GM23338 (cell line): ENCODE data around the gene SHISAL2B. TPM values are rescaled to one million over a fixed set of nuclear protein-coding genes. Genes with fewer than 3 reads are reported as not detected.
A peak's percentile ranks its signal among the peaks of the same experiment; 100 is the strongest.

Source experiments
- ATAC-seq: fragments of 200-7000 bp; cut with Tn5 transposase; 3 replicates; pipeline ENCODE4 v1.9.1; 2020
- DNase-seq: peaks from one replicate; pipeline ENCODE4 v3.0.0-alpha.2; 2015; ENCODE audit warnings: low spot score
- H2AFZ ChIP-seq: fragments of 200-600 bp; sonication (generic); 2 replicates; pipeline ENCODE4 v1.8.0; 2016; ENCODE audit warnings: antibody characterized with exemption, mild to moderate bottlenecking, moderate library complexity
- H3F3A ChIP-seq: fragments of 200-600 bp; sonication (generic); replicated peaks from 2 replicates; pipeline ENCODE4 v1.8.0; 2017; ENCODE audit warnings: antibody characterized with exemption, mixed run types, low read depth
- H3K27ac ChIP-seq: fragments of 200-600 bp; sonication (generic); 2 replicates; pipeline ENCODE4 v1.6.1; 2016; ENCODE audit warnings: low read depth
- H3K27me3 ChIP-seq: fragments of 200-600 bp; sonication (generic); 2 replicates; pipeline ENCODE4 v1.8.0; 2016; ENCODE audit warnings: mild to moderate bottlenecking, mixed run types, moderate library complexity; ENCODE audit not compliant: insufficient read depth
- H3K36me3 ChIP-seq: fragments of 200-600 bp; sonication (generic); 2 replicates; pipeline ENCODE4 v1.8.0; 2016; ENCODE audit warnings: mild to moderate bottlenecking; ENCODE audit not compliant: insufficient read depth
- H3K4me1 ChIP-seq: fragments of 200-600 bp; sonication (generic); 2 replicates; pipeline ENCODE4 v1.8.0; 2016; ENCODE audit warnings: mild to moderate bottlenecking, moderate library complexity; ENCODE audit not compliant: insufficient read depth
- H3K4me2 ChIP-seq: fragments of 200-600 bp; sonication (generic); 2 replicates; pipeline ENCODE4 v1.7.1; 2017; ENCODE audit warnings: mixed run types
- H3K4me3 ChIP-seq: fragments of 200-600 bp; sonication (generic); 2 replicates; pipeline ENCODE4 v1.6.1; 2016; ENCODE audit warnings: mixed run types
- H3K79me2 ChIP-seq: fragments of 200-600 bp; sonication (generic); replicated peaks from 2 replicates; pipeline ENCODE4 v1.8.0; 2017; ENCODE audit warnings: mild to moderate bottlenecking; ENCODE audit not compliant: insufficient read depth
- H3K9me2 ChIP-seq: fragments of 200-600 bp; sonication (generic); 2 replicates; pipeline ENCODE4 v1.8.0; 2017; ENCODE audit not compliant: insufficient read depth
- H4K20me1 ChIP-seq: fragments of 200-600 bp; sonication (generic); replicated peaks from 2 replicates; pipeline ENCODE4 v1.8.0; 2017; ENCODE audit warnings: mild to moderate bottlenecking; ENCODE audit not compliant: insufficient read depth
- H3K27ac Mint-ChIP-seq: 2 replicates; pipeline ENCODE4 v1.8.0; 2020; ENCODE audit warnings: inconsistent platforms, mild to moderate bottlenecking, moderate library complexity, mixed read lengths
- H3K27me3 Mint-ChIP-seq: 3 replicates; pipeline ENCODE4 v1.8.0; 2022; ENCODE audit warnings: low read depth, mild to moderate bottlenecking, moderate library complexity, mixed read lengths, inconsistent platforms; ENCODE audit not compliant: insufficient read depth, poor library complexity
- H3K36me3 Mint-ChIP-seq: 3 replicates; pipeline ENCODE4 v1.8.0; 2021; ENCODE audit warnings: low read depth, mild to moderate bottlenecking, inconsistent platforms, moderate library complexity, mixed read lengths
- H3K4me1 Mint-ChIP-seq: 3 replicates; pipeline ENCODE4 v1.8.0; 2020; ENCODE audit warnings: mild to moderate bottlenecking, inconsistent platforms, mixed read lengths
- H3K4me3 Mint-ChIP-seq: 3 replicates; pipeline ENCODE4 v1.8.0; 2021; ENCODE audit warnings: moderate library complexity, mild to moderate bottlenecking, inconsistent platforms, mixed read lengths
- H3K9me3 Mint-ChIP-seq: 3 replicates; pipeline ENCODE4 v1.8.0; 2020; ENCODE audit warnings: moderate library complexity, mild to moderate bottlenecking, inconsistent platforms, mixed read lengths
- CREB1 ChIP-seq: fragments of 250-450 bp; sonication (Bioruptor Pico); IDR thresholded peaks from 2 replicates; pipeline ENCODE4 v1.5.0; 2020; ENCODE audit warnings: low read depth, mild to moderate bottlenecking, moderate library complexity
- EZH2 ChIP-seq: fragments of 200-600 bp; sonication (generic); IDR thresholded peaks from one replicate; pipeline ENCODE4 v1.8.0; 2017; ENCODE audit warnings: antibody characterized with exemption, mild to moderate bottlenecking, low read depth; ENCODE audit not compliant: unreplicated experiment
- EZH2phosphoT487 ChIP-seq: fragments of 200-600 bp; sonication (generic); IDR thresholded peaks from one replicate; pipeline ENCODE4 v1.8.1; 2018; ENCODE audit warnings: antibody characterized with exemption; ENCODE audit not compliant: unreplicated experiment
- JUNB ChIP-seq: IDR thresholded peaks from one replicate; pipeline ENCODE4 v1.6.1; 2016; ENCODE audit warnings: antibody characterized with exemption; ENCODE audit not compliant: unreplicated experiment
- NANOG ChIP-seq: IDR thresholded peaks from 2 replicates; pipeline ENCODE4 v1.6.1; 2016; ENCODE audit warnings: antibody characterized with exemption, borderline replicate concordance
- ZNF114 ChIP-seq: fragments of 250-450 bp; sonication (Bioruptor Pico); IDR thresholded peaks from 2 replicates; pipeline ENCODE4 v1.5.0; 2020; ENCODE audit warnings: mild to moderate bottlenecking, moderate library complexity
- ZNF331 ChIP-seq: fragments of 250-450 bp; sonication (Bioruptor Pico); IDR thresholded peaks from 2 replicates; pipeline ENCODE4 v1.5.0; 2020; ENCODE audit warnings: low read depth, mild to moderate bottlenecking, moderate library complexity
- polyA plus RNA-seq: library from polyadenylated mRNA; unstranded; fragments of >200 nt; fragmentation: Nextera tagmentation; extraction: Ambion mirVana; gene quantifications from 2 replicates; pipeline ENCODE4 v1.2.1, GENCODE V29; 2016
- total RNA-seq: library from RNA; depleted of rRNA; stranded (reverse); fragments of >200 nt; shearing (Covaris generic); gene quantifications from 2 replicates; pipeline ENCODE4 v1.2.3, GENCODE V29; 2014
- TF ChIP-seq, protein P1 (sequence below): IDR thresholded peaks from 2 replicates; pipeline ENCODE4 v1.6.1; 2016; ENCODE audit warnings: antibody characterized with exemption
- TF ChIP-seq, protein P2 (sequence below), 2 experiments: fragments of 200-600 bp in 1 of 2; sonication (generic) in 1 of 2; conservative IDR thresholded peaks; 2 replicates each; pipeline versions ENCODE4 v1.5.1 to v1.6.1; 2016 to 2017; ENCODE audit warnings: antibody characterized with exemption in 2 of 2, low read depth in 2 of 2, mild to moderate bottlenecking in 2 of 2, moderate library complexity in 1 of 2
- TF ChIP-seq, protein P3 (sequence below): IDR thresholded peaks from one replicate; pipeline ENCODE4 v1.6.1; 2018; ENCODE audit warnings: antibody characterized with exemption; ENCODE audit not compliant: unreplicated experiment
- TF ChIP-seq, protein P4 (sequence below): fragments of 250-450 bp; sonication (Bioruptor Pico); IDR thresholded peaks from 2 replicates; pipeline ENCODE4 v1.5.0; 2020; ENCODE audit warnings: mild to moderate bottlenecking, moderate library complexity

The SHISAL2B gene
- total and polyA plus RNA-seq, 2 experiments from 2014 or later, result 12.3 to 21.1 TPM

DNA sequence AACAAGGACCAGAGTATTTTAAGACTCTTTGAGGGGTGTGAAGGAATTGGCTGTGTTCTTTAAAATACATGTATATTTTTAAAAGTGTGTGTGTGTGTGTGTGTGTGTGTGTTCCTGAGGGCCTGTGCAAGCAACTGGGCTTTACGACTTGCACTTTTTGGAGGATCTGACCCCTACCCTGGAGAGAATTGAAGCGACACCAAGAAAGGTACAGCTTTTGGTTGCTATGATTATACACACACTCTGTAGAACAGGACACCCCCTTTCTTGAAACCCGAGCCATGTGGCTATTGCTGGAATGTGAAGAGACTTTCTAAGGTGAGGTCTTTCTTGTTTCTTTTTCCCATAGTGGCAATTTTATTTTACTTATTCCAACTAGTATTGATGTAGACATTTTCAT lies 988 bp downstream of the SHISAL2B start:
- H3K9me3 Mint-ChIP-seq, result peaks cover 16% of the 10 kb centered on the region
- Histone ChIP-seq H3F3A (no peaks in the 10 kb centered on the region), H3K4me1 (peaks cover 24% of the 10 kb centered on the region), H3K9me2 (no peaks in the 10 kb centered on the region), H2AFZ (peak overlapping the region; percentile 96), H3K36me3 (no peaks in the 10 kb centered on the region; the same call in 1 of the 2 replicates), H4K20me1 (no peaks in the 10 kb centered on the region), H3K4me2 (peak overlapping the region; percentile 86), H3K27ac (peak overlapping the region; percentile 75; the same call in 1 of the 2 replicates), H3K27me3 (peaks cover 24% of the 10 kb centered on the region), H3K4me3 (peak overlapping the region; percentile 59), H3K79me2 (no peaks in the 10 kb centered on the region)
- no peak for TF ChIP-seq EZH2
- TF ChIP-seq, protein P1, sequence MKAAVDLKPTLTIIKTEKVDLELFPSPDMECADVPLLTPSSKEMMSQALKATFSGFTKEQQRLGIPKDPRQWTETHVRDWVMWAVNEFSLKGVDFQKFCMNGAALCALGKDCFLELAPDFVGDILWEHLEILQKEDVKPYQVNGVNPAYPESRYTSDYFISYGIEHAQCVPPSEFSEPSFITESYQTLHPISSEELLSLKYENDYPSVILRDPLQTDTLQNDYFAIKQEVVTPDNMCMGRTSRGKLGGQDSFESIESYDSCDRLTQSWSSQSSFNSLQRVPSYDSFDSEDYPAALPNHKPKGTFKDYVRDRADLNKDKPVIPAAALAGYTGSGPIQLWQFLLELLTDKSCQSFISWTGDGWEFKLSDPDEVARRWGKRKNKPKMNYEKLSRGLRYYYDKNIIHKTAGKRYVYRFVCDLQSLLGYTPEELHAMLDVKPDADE, result no peak
- TF ChIP-seq, protein P2, sequence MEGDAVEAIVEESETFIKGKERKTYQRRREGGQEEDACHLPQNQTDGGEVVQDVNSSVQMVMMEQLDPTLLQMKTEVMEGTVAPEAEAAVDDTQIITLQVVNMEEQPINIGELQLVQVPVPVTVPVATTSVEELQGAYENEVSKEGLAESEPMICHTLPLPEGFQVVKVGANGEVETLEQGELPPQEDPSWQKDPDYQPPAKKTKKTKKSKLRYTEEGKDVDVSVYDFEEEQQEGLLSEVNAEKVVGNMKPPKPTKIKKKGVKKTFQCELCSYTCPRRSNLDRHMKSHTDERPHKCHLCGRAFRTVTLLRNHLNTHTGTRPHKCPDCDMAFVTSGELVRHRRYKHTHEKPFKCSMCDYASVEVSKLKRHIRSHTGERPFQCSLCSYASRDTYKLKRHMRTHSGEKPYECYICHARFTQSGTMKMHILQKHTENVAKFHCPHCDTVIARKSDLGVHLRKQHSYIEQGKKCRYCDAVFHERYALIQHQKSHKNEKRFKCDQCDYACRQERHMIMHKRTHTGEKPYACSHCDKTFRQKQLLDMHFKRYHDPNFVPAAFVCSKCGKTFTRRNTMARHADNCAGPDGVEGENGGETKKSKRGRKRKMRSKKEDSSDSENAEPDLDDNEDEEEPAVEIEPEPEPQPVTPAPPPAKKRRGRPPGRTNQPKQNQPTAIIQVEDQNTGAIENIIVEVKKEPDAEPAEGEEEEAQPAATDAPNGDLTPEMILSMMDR (conservative IDR thresholded peaks at IDR 0.05; ENCODE audit: low read depth in 2 of 2), result no peak
- no peak for TF ChIP-seq EZH2phosphoT487
- no peak for TF ChIP-seq CREB1
- TF ChIP-seq ZNF114 (CRISPR knock-in tag), result no peak
- no peak for TF ChIP-seq JUNB
- TF ChIP-seq ZNF331 (CRISPR knock-in tag), result no peak
- TF ChIP-seq, protein P3, sequence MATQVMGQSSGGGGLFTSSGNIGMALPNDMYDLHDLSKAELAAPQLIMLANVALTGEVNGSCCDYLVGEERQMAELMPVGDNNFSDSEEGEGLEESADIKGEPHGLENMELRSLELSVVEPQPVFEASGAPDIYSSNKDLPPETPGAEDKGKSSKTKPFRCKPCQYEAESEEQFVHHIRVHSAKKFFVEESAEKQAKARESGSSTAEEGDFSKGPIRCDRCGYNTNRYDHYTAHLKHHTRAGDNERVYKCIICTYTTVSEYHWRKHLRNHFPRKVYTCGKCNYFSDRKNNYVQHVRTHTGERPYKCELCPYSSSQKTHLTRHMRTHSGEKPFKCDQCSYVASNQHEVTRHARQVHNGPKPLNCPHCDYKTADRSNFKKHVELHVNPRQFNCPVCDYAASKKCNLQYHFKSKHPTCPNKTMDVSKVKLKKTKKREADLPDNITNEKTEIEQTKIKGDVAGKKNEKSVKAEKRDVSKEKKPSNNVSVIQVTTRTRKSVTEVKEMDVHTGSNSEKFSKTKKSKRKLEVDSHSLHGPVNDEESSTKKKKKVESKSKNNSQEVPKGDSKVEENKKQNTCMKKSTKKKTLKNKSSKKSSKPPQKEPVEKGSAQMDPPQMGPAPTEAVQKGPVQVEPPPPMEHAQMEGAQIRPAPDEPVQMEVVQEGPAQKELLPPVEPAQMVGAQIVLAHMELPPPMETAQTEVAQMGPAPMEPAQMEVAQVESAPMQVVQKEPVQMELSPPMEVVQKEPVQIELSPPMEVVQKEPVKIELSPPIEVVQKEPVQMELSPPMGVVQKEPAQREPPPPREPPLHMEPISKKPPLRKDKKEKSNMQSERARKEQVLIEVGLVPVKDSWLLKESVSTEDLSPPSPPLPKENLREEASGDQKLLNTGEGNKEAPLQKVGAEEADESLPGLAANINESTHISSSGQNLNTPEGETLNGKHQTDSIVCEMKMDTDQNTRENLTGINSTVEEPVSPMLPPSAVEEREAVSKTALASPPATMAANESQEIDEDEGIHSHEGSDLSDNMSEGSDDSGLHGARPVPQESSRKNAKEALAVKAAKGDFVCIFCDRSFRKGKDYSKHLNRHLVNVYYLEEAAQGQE, result no peak
- TF ChIP-seq, protein P4, sequence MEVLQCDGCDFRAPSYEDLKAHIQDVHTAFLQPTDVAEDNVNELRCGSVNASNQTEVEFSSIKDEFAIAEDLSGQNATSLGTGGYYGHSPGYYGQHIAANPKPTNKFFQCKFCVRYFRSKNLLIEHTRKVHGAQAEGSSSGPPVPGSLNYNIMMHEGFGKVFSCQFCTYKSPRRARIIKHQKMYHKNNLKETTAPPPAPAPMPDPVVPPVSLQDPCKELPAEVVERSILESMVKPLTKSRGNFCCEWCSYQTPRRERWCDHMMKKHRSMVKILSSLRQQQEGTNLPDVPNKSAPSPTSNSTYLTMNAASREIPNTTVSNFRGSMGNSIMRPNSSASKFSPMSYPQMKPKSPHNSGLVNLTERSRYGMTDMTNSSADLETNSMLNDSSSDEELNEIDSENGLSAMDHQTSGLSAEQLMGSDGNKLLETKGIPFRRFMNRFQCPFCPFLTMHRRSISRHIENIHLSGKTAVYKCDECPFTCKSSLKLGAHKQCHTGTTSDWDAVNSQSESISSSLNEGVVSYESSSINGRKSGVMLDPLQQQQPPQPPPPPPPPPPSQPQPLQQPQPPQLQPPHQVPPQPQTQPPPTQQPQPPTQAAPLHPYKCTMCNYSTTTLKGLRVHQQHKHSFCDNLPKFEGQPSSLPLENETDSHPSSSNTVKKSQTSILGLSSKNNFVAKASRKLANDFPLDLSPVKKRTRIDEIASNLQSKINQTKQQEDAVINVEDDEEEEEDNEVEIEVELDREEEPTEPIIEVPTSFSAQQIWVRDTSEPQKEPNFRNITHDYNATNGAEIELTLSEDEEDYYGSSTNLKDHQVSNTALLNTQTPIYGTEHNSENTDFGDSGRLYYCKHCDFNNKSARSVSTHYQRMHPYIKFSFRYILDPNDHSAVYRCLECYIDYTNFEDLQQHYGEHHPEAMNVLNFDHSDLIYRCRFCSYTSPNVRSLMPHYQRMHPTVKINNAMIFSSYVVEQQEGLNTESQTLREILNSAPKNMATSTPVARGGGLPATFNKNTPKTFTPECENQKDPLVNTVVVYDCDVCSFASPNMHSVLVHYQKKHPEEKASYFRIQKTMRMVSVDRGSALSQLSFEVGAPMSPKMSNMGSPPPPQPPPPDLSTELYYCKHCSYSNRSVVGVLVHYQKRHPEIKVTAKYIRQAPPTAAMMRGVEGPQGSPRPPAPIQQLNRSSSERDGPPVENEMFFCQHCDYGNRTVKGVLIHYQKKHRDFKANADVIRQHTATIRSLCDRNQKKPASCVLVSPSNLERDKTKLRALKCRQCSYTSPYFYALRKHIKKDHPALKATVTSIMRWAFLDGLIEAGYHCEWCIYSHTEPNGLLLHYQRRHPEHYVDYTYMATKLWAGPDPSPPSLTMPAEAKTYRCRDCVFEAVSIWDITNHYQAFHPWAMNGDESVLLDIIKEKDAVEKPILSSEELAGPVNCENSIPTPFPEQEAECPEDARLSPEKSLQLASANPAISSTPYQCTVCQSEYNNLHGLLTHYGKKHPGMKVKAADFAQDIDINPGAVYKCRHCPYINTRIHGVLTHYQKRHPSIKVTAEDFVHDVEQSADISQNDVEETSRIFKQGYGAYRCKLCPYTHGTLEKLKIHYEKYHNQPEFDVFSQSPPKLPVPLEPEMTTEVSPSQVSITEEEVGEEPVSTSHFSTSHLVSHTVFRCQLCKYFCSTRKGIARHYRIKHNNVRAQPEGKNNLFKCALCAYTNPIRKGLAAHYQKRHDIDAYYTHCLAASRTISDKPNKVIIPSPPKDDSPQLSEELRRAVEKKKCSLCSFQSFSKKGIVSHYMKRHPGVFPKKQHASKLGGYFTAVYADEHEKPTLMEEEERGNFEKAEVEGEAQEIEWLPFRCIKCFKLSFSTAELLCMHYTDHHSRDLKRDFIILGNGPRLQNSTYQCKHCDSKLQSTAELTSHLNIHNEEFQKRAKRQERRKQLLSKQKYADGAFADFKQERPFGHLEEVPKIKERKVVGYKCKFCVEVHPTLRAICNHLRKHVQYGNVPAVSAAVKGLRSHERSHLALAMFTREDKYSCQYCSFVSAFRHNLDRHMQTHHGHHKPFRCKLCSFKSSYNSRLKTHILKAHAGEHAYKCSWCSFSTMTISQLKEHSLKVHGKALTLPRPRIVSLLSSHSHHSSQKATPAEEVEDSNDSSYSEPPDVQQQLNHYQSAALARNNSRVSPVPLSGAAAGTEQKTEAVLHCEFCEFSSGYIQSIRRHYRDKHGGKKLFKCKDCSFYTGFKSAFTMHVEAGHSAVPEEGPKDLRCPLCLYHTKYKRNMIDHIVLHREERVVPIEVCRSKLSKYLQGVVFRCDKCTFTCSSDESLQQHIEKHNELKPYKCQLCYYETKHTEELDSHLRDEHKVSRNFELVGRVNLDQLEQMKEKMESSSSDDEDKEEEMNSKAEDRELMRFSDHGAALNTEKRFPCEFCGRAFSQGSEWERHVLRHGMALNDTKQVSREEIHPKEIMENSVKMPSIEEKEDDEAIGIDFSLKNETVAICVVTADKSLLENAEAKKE (CRISPR knock-in tag), result no peak
- no peak for TF ChIP-seq NANOG
- ATAC-seq (peak; percentile 3; the same call in 2 of the 3 replicates), DNase-seq (peak; percentile 63)
- peak overlapping the region; percentile 70 for H3K4me3 Mint-ChIP-seq
- peaks cover 26% of the 10 kb centered on the region for H3K36me3 Mint-ChIP-seq
- no peak overlapping the region for H3K27ac Mint-ChIP-seq
- peaks cover 25% of the 10 kb centered on the region for H3K27me3 Mint-ChIP-seq
- peaks cover 35% of the 10 kb centered on the region for H3K4me1 Mint-ChIP-seq
